ENCODE data around the gene CASTOR1.

The CASTOR1 gene

GRCh38 chr22:30284666-30285065 is 4.6 kb downstream of the CASTOR1 start:
- TF ChIP-seq CTCF (conservative IDR thresholded peaks at IDR 0.05; ENCODE audit: low read depth, low read length): no peak
- DNase-seq (ENCODE audit: low read depth): no peak

GRCh38 chr22:30284172-30284571 is 5.1 kb downstream of the CASTOR1 start:
- H3K4me3 ChIP-seq (ENCODE audit: low read length): no peak overlapping the region
- no peak for TF ChIP-seq CTCF (conservative IDR thresholded peaks at IDR 0.05; ENCODE audit: low read depth, low read length)
- DNase-seq (ENCODE audit: low read depth): no peak

More at GRCh38 chr22:30284666-30285065, 4.6 kb downstream of the CASTOR1 start:
- no peak overlapping the region for H3K4me3 ChIP-seq (ENCODE audit: low read length)

GRCh38 chr22:30283342-30283741 is 6.0 kb downstream of the CASTOR1 start:
- no peak for TF ChIP-seq CTCF (conservative IDR thresholded peaks at IDR 0.05; ENCODE audit: low read depth, low read length)
- no peak overlapping the region for H3K4me3 ChIP-seq (ENCODE audit: low read length)
- DNase-seq (ENCODE audit: low read depth): no peak

- no peak overlapping the region for H3K4me3 ChIP-seq (ENCODE audit: low read length)
- no peak for DNase-seq (ENCODE audit: low read depth)
- TF ChIP-seq CTCF (conservative IDR thresholded peaks at IDR 0.05; ENCODE audit: low read depth, low read length): no peak
Measured at GRCh38 chr22:30282616-30283046, 6.7 kb downstream of the CASTOR1 start.

GRCh38 chr22:30280505-30280904 is 8.8 kb downstream of the CASTOR1 start:
- H3K4me3 ChIP-seq (ENCODE audit: low read length): no peak overlapping the region
- no peak for DNase-seq (ENCODE audit: low read depth)
- TF ChIP-seq CTCF (conservative IDR thresholded peaks at IDR 0.05; ENCODE audit: low read depth, low read length): no peak

- no peak for DNase-seq (ENCODE audit: low read depth)
- no peak for TF ChIP-seq CTCF (conservative IDR thresholded peaks at IDR 0.05; ENCODE audit: low read depth, low read length)
- H3K4me3 ChIP-seq (ENCODE audit: low read length): no peak overlapping the region
Measured at GRCh38 chr22:30279932-30280331, 9.4 kb downstream of the CASTOR1 start.

- H3K4me3 ChIP-seq (ENCODE audit: low read length): no peak overlapping the region
- no peak for TF ChIP-seq CTCF (conservative IDR thresholded peaks at IDR 0.05; ENCODE audit: low read depth, low read length)
- no peak for DNase-seq (ENCODE audit: low read depth)
Measured at GRCh38 chr22:30279046-30279788, 10.1 kb downstream of the CASTOR1 start.
